Fibroblast of the aortic adventitia (primary cell): Measurements from ENCODE around the gene HBD. TPM values are rescaled to one million over a fixed set of nuclear protein-coding genes. Genes with fewer than 3 reads are reported as not detected.

Experiments used
- DNase-seq: peaks from one replicate; pipeline ENCODE4 v3.0.0-alpha.2; 2010; ENCODE audit warnings: low read depth
- H3K4me3 ChIP-seq: 2 replicates; pipeline ENCODE4 v1.5.1; 2011; ENCODE audit warnings: low read depth, mild to moderate bottlenecking, control low read depth, low read length, moderate library complexity
- total RNA-seq: library from RNA; depleted of rRNA; stranded (reverse); fragments of >200 nt; gene quantifications from 2 replicates; pipeline ENCODE4 v1.2.3, GENCODE V29; 2012; ENCODE audit warnings: low replicate concordance
- TF ChIP-seq, protein P1 (sequence below): IDR thresholded peaks from 2 replicates; pipeline ENCODE4 v1.5.1; 2011; ENCODE audit warnings: mild to moderate bottlenecking, low read length, control low read depth, inconsistent platforms; ENCODE audit not compliant: insufficient read depth

The HBD gene
- total RNA-seq, 1 donor = not detected

GRCh38 chr11:5227681-5228080 lies 6.6 kb downstream of the HBD start:
- DNase-seq = no peak
- TF ChIP-seq, protein P1, sequence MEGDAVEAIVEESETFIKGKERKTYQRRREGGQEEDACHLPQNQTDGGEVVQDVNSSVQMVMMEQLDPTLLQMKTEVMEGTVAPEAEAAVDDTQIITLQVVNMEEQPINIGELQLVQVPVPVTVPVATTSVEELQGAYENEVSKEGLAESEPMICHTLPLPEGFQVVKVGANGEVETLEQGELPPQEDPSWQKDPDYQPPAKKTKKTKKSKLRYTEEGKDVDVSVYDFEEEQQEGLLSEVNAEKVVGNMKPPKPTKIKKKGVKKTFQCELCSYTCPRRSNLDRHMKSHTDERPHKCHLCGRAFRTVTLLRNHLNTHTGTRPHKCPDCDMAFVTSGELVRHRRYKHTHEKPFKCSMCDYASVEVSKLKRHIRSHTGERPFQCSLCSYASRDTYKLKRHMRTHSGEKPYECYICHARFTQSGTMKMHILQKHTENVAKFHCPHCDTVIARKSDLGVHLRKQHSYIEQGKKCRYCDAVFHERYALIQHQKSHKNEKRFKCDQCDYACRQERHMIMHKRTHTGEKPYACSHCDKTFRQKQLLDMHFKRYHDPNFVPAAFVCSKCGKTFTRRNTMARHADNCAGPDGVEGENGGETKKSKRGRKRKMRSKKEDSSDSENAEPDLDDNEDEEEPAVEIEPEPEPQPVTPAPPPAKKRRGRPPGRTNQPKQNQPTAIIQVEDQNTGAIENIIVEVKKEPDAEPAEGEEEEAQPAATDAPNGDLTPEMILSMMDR = no peak
- no peak overlapping the region for H3K4me3 ChIP-seq

DNA sequence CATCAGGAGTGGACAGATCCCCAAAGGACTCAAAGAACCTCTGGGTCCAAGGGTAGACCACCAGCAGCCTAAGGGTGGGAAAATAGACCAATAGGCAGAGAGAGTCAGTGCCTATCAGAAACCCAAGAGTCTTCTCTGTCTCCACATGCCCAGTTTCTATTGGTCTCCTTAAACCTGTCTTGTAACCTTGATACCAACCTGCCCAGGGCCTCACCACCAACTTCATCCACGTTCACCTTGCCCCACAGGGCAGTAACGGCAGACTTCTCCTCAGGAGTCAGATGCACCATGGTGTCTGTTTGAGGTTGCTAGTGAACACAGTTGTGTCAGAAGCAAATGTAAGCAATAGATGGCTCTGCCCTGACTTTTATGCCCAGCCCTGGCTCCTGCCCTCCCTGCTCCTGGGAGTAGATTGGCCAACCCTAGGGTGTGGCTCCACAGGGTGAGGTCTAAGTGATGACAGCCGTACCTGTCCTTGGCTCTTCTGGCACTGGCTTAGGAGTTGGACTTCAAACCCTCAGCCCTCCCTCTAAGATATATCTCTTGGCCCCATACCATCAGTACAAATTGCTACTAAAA lies 7.5 kb downstream of the HBD start, which contains the start of gene HBB:
Gene HBB (minus strand): TSS at position 340 of the 579 bp plus-strand sequence. CDS start 50 bp downstream, at position 290.
- no peak within 1 kb of the TSS for H3K4me3 ChIP-seq
- TF ChIP-seq, protein P1 = no peak

DNA sequence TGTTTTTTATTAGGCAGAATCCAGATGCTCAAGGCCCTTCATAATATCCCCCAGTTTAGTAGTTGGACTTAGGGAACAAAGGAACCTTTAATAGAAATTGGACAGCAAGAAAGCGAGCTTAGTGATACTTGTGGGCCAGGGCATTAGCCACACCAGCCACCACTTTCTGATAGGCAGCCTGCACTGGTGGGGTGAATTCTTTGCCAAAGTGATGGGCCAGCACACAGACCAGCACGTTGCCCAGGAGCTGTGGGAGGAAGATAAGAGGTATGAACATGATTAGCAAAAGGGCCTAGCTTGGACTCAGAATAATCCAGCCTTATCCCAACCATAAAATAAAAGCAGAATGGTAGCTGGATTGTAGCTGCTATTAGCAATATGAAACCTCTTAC lies 8.8 kb downstream of the HBD start:
- DNase-seq = no peak

More for the DNA sequence above, 7.5 kb downstream of the HBD start, which contains the start of gene HBB:
- DNase-seq = no peak

GRCh38 chr11:5224538-5225479 lies 9.5 kb downstream of the HBD start:
- H3K4me3 ChIP-seq = no peak overlapping the region
- DNase-seq = no peak
- TF ChIP-seq, protein P1 = no peak

More for the DNA sequence above, 8.8 kb downstream of the HBD start:
- H3K4me3 ChIP-seq = no peak overlapping the region
- TF ChIP-seq, protein P1 = no peak

GRCh38 chr11:5223686-5224085 lies 10.6 kb downstream of the HBD start:
- H3K4me3 ChIP-seq = no peak overlapping the region
- no peak for DNase-seq
- TF ChIP-seq, protein P1 = no peak

- TF ChIP-seq, protein P1 = no peak
- DNase-seq = no peak
- H3K4me3 ChIP-seq = no peak overlapping the region
Observed at GRCh38 chr11:5223146-5223545, 11.1 kb downstream of the HBD start.
